OCI-LY1 (cell line): ENCODE measurements around the gene HDGFL2.

Experiments
- EZH2 ChIP-seq: fragments of 200-600 bp; sonication (generic), shearing (Covaris generic); IDR thresholded peaks from 2 replicates; pipeline ENCODE4 v1.8.0; 2017; ENCODE audit warnings: borderline replicate concordance, mixed run types, mild to moderate bottlenecking, antibody characterized with exemption, low read length, moderate library complexity, mixed read lengths
- TF ChIP-seq, protein P1 (sequence below): fragments of 200-600 bp; sonication (generic), shearing (Covaris generic); IDR thresholded peaks from 2 replicates; pipeline ENCODE4 v1.5.1; 2017; ENCODE audit warnings: mild to moderate bottlenecking, antibody characterized with exemption, low read length, moderate library complexity, mixed read lengths

DNA sequence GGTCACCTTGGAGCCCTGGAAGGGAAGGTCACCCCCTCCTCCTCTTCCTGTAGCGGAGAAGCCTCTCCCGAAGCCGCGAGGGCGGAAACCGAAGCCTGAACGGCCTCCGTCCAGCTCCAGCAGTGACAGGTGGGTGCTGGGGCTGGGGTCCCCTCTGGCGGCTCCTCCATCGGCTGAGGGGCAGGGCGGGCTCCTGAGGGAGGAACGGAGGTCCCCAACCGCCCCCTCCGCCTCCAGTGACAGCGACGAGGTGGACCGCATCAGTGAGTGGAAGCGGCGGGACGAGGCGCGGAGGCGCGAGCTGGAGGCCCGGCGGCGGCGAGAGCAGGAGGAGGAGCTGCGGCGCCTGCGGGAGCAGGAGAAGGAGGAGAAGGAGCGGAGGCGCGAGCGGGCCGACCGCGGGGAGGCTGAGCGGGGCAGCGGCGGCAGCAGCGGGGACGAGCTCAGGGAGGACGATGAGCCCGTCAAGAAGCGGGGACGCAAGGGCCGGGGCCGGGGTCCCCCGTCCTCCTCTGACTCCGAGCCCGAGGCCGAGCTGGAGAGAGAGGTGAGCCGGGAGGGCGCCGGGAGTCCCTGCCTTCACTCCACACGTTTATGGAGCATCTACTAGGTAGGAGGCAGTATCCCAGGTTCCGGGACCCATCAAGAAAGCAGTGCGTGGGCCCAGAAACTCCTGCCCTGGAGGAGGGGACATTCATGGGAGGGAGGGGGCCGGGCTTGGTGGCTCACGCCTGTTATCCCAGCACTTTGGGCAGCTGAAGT lies 22.0 kb downstream of the HDGFL2 start:
- TF ChIP-seq, protein P1, sequence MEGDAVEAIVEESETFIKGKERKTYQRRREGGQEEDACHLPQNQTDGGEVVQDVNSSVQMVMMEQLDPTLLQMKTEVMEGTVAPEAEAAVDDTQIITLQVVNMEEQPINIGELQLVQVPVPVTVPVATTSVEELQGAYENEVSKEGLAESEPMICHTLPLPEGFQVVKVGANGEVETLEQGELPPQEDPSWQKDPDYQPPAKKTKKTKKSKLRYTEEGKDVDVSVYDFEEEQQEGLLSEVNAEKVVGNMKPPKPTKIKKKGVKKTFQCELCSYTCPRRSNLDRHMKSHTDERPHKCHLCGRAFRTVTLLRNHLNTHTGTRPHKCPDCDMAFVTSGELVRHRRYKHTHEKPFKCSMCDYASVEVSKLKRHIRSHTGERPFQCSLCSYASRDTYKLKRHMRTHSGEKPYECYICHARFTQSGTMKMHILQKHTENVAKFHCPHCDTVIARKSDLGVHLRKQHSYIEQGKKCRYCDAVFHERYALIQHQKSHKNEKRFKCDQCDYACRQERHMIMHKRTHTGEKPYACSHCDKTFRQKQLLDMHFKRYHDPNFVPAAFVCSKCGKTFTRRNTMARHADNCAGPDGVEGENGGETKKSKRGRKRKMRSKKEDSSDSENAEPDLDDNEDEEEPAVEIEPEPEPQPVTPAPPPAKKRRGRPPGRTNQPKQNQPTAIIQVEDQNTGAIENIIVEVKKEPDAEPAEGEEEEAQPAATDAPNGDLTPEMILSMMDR, result no peak
- TF ChIP-seq EZH2, result no peak
